Upper lobe of left lung (tissue), 6 donors: ENCODE measurements around the gene ACCSL. TPM values are rescaled to one million over a fixed set of nuclear protein-coding genes. Genes with fewer than 3 reads are reported as not detected.

Source experiments
- ATAC-seq, 2 donors: fragments of 200-7000 bp; cut with Tn5 transposase; one replicate each; pipeline ENCODE4 v1.9.1; 2022; ENCODE audit warnings: mild to moderate bottlenecking in 2 of 2, moderate library complexity in 2 of 2; ENCODE audit not compliant: low FRiP score in 2 of 2
- DNase-seq, 2 donors: peaks; one replicate each; pipeline ENCODE4 v3.0.0-alpha.2; 2019 to 2020
- H3K27ac ChIP-seq, 4 donors: fragments of 200-600 bp; sonication (generic); one replicate each; pipeline ENCODE4 v1.5.1; 2016 to 2019
- H3K27me3 ChIP-seq, 4 donors: fragments of 200-600 bp; sonication (generic); one replicate each; pipeline ENCODE4 v1.5.1; 2017 to 2019
- H3K36me3 ChIP-seq, 4 donors: fragments of 200-600 bp; sonication (generic); one replicate each; pipeline ENCODE4 v1.5.1; 2016 to 2019
- H3K4me1 ChIP-seq, 4 donors: fragments of 200-600 bp; sonication (generic); one replicate each; pipeline ENCODE4 v1.5.1; 2018 to 2019
- H3K4me3 ChIP-seq, 4 donors: fragments of 200-600 bp; sonication (generic); one replicate each; pipeline ENCODE4 v1.5.1; 2017 to 2019; ENCODE audit warnings: mild to moderate bottlenecking in 2 of 4, moderate library complexity in 1 of 4
- H3K9me3 ChIP-seq, 4 donors: fragments of 200-600 bp; sonication (generic); one replicate each; pipeline ENCODE4 v1.5.1; 2018 to 2019
- CTCF ChIP-seq, 6 experiments: fragments of 450-650 bp in 4 of 6; fragments of 200-600 bp in 2 of 6; sonication (generic) in 2 of 6; IDR thresholded peaks; one replicate each; pipeline ENCODE4 v1.5.1; 2016 to 2019; ENCODE audit warnings: antibody characterized with exemption in 6 of 6
- EP300 ChIP-seq, 4 donors: sonication (generic); formaldehyde crosslinking; IDR thresholded peaks; one replicate each; pipeline ENCODE4 v1.5.1; 2017; ENCODE audit warnings: antibody characterized with exemption in 4 of 4, control low read depth in 2 of 4
- POLR2A ChIP-seq, 4 donors: fragments of 450-650 bp; IDR thresholded peaks; one replicate each; pipeline ENCODE4 v1.5.1; 2016 to 2017; ENCODE audit warnings: antibody characterized with exemption in 4 of 4, mild to moderate bottlenecking in 2 of 4
- POLR2AphosphoS5 ChIP-seq, 2 donors: sonication (generic); formaldehyde crosslinking; IDR thresholded peaks; one replicate each; pipeline ENCODE4 v1.5.1; 2017; ENCODE audit warnings: antibody characterized with exemption in 2 of 2
- WGBS, 2 donors: methylation state at CpG; one replicate each; pipeline ENCODE4 v1.1.5; 2017 to 2018; 5-methylcytosine and 5-hydroxymethylcytosine counted together
- total RNA-seq, 6 donors: library from RNA; depleted of rRNA in 4 of 6; stranded (reverse); fragments of >200 nt in 4 of 6; gene quantifications; one replicate each; pipeline versions ENCODE4 v1.1.0 to v1.2.1, GENCODE V29; 2016 to 2021
- donor health status: DM: no; HTN: no; CAD: no; lungs with moderate emphysema.
- donor health status: DM: no; HTN: yes; CAD: no; lungs with severe emphysema.

ACCSL gene
- total RNA-seq, 6 donors from 2014 or later: not detected

GRCh38 chr11:44028401-44028800 lies 19.4 kb upstream of the ACCSL start:
- no peak for ATAC-seq
- no peak for DNase-seq
- peaks cover 0 to 4% (median 0%) of the 10 kb centered on the region in 4 donors for H3K9me3 ChIP-seq
- H3K4me3 ChIP-seq: no peak overlapping the region
- H3K36me3 ChIP-seq: no peaks in the 10 kb centered on the region
- 100% methylated on average over 1 of the region's 1 CpG for WGBS, 2 donors
- no peaks in the 10 kb centered on the region for H3K27me3 ChIP-seq
- H3K27ac ChIP-seq: no peak overlapping the region
- TF ChIP-seq CTCF (IDR thresholded peaks at IDR 0.05) (no peak), EP300 (IDR thresholded peaks at IDR 0.05) (no peak), POLR2A (IDR thresholded peaks at IDR 0.05) (no peak), POLR2AphosphoS5 (IDR thresholded peaks at IDR 0.05) (no peak)
- peaks cover 5 to 31% (median 14%) of the 10 kb centered on the region in 4 donors for H3K4me1 ChIP-seq

- no peak for TF ChIP-seq POLR2A (IDR thresholded peaks at IDR 0.05)
- TF ChIP-seq CTCF (IDR thresholded peaks at IDR 0.05): no peak
- no peak for TF ChIP-seq EP300 (IDR thresholded peaks at IDR 0.05)
- no peak for TF ChIP-seq POLR2AphosphoS5 (IDR thresholded peaks at IDR 0.05)
- Histone ChIP-seq H3K4me1 (peaks cover 8 to 36% (median 18%) of the 10 kb centered on the region in 4 donors), H3K9me3 (peaks cover 0 to 4% (median 0%) of the 10 kb centered on the region in 4 donors), H3K27me3 (no peaks in the 10 kb centered on the region), H3K36me3 (no peaks in the 10 kb centered on the region), H3K27ac (no peak overlapping the region), H3K4me3 (no peak overlapping the region)
- 92 to 97% methylated on average over 3 of the region's 3 CpGs for WGBS, 2 donors
- ATAC-seq (no peak), DNase-seq (no peak)
Measured at GRCh38 chr11:44028816-44029506, 18.8 kb upstream of the ACCSL start.

- peaks cover 8 to 36% (median 18%) of the 10 kb centered on the region in 4 donors for H3K4me1 ChIP-seq
- H3K27ac ChIP-seq: no peak overlapping the region
- 92 to 95% methylated on average over 1 of the region's 1 CpG for WGBS, 2 donors
- ATAC-seq (no peak), DNase-seq (no peak)
- H3K4me3 ChIP-seq: no peak overlapping the region
- no peaks in the 10 kb centered on the region for H3K36me3 ChIP-seq
- H3K9me3 ChIP-seq: peaks cover 0 to 4% (median 0%) of the 10 kb centered on the region in 4 donors
- H3K27me3 ChIP-seq: no peaks in the 10 kb centered on the region
- no peak for TF ChIP-seq POLR2AphosphoS5 (IDR thresholded peaks at IDR 0.05)
- TF ChIP-seq POLR2A (IDR thresholded peaks at IDR 0.05): no peak
- TF ChIP-seq EP300 (IDR thresholded peaks at IDR 0.05): no peak
- no peak for TF ChIP-seq CTCF (IDR thresholded peaks at IDR 0.05)
Measured at GRCh38 chr11:44029507-44029845, 18.3 kb upstream of the ACCSL start.

- DNase-seq (no peak), ATAC-seq (peak in 1 of 2 donors; percentile 86)
- H3K36me3 ChIP-seq: no peaks in the 10 kb centered on the region
- H3K4me3 ChIP-seq: no peak overlapping the region
- H3K27ac ChIP-seq: peak overlapping the region; percentile 49 to 74 (median 64)
- WGBS, 2 donors: 46 to 56% methylated on average over 5 of the region's 5 CpGs
- no peaks in the 10 kb centered on the region for H3K27me3 ChIP-seq
- H3K9me3 ChIP-seq: peaks cover 0 to 4% (median 0%) of the 10 kb centered on the region in 4 donors
- peaks cover 13 to 36% (median 18%) of the 10 kb centered on the region in 4 donors for H3K4me1 ChIP-seq
- no peak for TF ChIP-seq CTCF (IDR thresholded peaks at IDR 0.05)
- peak in 1 of 2 donors; percentile 18 for TF ChIP-seq POLR2AphosphoS5 (IDR thresholded peaks at IDR 0.05)
- no peak for TF ChIP-seq POLR2A (IDR thresholded peaks at IDR 0.05)
- TF ChIP-seq EP300 (IDR thresholded peaks at IDR 0.05): peak in 1 of 4 donors; percentile 13
Measured at GRCh38 chr11:44029977-44030911, 17.5 kb upstream of the ACCSL start.
